T-helper 2 cell treated with Interferon-gamma antibody and Interleukin-4, amounts not matched to agents 5 μg/mL and 100 μg/mL, for 36 hours (primary cell): ENCODE measurements around the gene SLC25A26.
"Not testable (repeated sequence)": the region's sequence is repeated elsewhere in the genome, so short reads cannot be mapped to it uniquely, and the experiment has no call there.

Experiments used
- DNase-seq: peaks from one replicate; pipeline ENCODE4 v3.0.0; 2021; ENCODE audit warnings: low spot score
- H3K27ac Mint-ChIP-seq: one replicate; pipeline ENCODE4 v1.8.0; 2021; ENCODE audit warnings: mild to moderate bottlenecking, mixed read lengths
- H3K27me3 Mint-ChIP-seq: one replicate; pipeline ENCODE4 v1.8.0; 2021; ENCODE audit warnings: low read depth, mixed read lengths
- H3K36me3 Mint-ChIP-seq: one replicate; pipeline ENCODE4 v1.8.0; 2021; ENCODE audit warnings: low read depth, mixed read lengths
- H3K4me1 Mint-ChIP-seq: one replicate; pipeline ENCODE4 v1.8.0; 2021; ENCODE audit warnings: low read depth, mixed read lengths
- H3K4me3 Mint-ChIP-seq: one replicate; pipeline ENCODE4 v1.8.0; 2022; ENCODE audit warnings: mild to moderate bottlenecking, moderate library complexity, mixed read lengths
- H3K9me3 Mint-ChIP-seq: one replicate; pipeline ENCODE4 v1.8.0; 2021; ENCODE audit warnings: mixed read lengths

The SLC25A26 gene

DNA sequence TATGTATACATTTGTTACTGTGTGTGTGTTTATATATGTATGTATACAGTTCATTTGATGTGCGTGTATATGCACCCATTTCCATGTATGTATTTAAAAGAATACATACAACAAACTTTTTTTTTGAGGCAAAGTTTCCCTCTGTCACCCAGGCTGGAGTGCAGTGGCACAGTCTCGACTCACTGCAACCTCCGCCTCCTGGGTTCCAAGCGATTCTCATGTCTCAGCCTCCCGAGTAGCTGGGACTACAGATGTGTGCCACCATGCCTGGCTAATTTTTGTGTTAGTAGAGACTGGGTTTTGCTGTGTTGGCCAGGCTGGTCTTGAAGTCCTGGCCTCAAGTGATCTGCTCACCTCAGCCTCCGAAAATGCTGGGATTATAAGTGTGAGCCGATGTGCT, 78.3 kb downstream of the SLC25A26 start:
- not testable (repeated sequence) for DNase-seq, H3K27me3 Mint-ChIP-seq, H3K9me3 Mint-ChIP-seq, H3K27ac Mint-ChIP-seq, H3K4me3 Mint-ChIP-seq
- H3K36me3 Mint-ChIP-seq: peaks cover 10% of the 10 kb centered on the region
- H3K4me1 Mint-ChIP-seq: peaks cover 44% of the 10 kb centered on the region

DNA sequence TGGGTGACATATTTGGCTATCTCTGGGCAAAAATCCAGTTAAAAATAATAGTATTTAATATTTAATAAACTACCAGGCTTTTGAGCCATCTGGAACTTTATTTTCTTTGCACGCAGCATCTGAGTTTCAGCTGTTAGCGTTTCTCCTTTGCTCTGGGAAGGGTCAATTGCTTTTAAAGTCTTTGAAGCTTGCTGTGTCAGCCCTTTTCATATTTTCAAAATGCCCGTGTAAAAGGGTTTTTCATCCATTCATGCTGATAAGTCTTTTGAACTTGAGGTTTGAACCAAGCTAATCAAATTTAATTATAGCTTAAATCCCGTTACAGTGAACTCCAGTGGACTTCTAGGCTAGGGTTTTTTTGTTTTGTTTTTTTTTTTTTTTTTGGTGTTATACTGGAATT, 79.1 kb downstream of the SLC25A26 start:
- Mint-ChIP-seq H3K4me3 (no peak overlapping the region), H3K9me3 (no peaks in the 10 kb centered on the region), H3K27me3 (no peaks in the 10 kb centered on the region), H3K4me1 (peaks cover 51% of the 10 kb centered on the region), H3K36me3 (peaks cover 10% of the 10 kb centered on the region), H3K27ac (no peak overlapping the region)
- no peak for DNase-seq

DNA sequence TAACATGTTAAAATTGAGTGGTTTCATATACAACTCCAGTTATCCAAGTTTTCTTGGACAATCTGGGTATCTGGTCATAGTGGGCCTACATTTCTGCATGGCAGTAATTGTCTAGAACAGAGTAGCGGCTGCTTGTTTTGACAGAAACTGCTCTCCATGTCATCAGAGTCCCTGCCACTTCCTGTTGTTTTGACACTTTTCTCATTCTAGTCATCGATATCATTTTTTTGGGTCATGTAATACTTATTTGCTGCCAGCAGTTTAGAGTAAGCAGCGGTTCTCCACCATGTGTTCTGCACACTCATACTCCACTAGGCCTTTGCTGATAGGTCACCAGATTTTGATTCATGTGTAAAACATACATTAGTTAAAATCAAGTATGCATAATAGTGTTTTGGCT, 81.5 kb downstream of the SLC25A26 start:
- peaks cover 17% of the 10 kb centered on the region for H3K36me3 Mint-ChIP-seq
- DNase-seq: peak; percentile 37
- H3K9me3 Mint-ChIP-seq: no peaks in the 10 kb centered on the region
- peaks cover 65% of the 10 kb centered on the region for H3K4me1 Mint-ChIP-seq
- peak overlapping the region; percentile 93 for H3K27ac Mint-ChIP-seq
- peak overlapping the region; percentile 63 for H3K4me3 Mint-ChIP-seq
- H3K27me3 Mint-ChIP-seq: no peaks in the 10 kb centered on the region

DNA sequence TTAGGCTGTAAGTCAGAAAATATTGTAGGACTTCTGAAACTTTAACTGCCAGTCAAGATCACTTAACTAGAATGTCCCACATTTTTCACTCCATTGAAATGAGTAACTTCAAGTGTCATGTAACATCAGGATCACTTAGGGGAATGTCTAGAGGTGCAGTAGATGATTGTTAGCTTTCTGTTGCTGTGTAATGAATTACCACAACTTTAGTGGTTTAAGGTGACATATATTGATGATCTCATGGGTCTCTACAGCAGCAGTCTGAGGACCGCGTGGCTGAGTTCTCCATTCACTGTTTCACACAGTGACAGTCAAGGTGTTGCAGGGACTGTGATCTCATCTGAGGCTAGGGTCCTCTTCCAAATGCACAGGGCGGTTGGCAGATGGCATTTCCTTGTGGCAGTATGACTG, 82.7 kb downstream of the SLC25A26 start:
- Mint-ChIP-seq H3K27ac (peak overlapping the region; percentile 93), H3K4me1 (peaks cover 58% of the 10 kb centered on the region), H3K36me3 (peaks cover 17% of the 10 kb centered on the region), H3K9me3 (no peaks in the 10 kb centered on the region), H3K4me3 (peak overlapping the region; percentile 7), H3K27me3 (no peaks in the 10 kb centered on the region)
- DNase-seq: peak; percentile 22

DNA sequence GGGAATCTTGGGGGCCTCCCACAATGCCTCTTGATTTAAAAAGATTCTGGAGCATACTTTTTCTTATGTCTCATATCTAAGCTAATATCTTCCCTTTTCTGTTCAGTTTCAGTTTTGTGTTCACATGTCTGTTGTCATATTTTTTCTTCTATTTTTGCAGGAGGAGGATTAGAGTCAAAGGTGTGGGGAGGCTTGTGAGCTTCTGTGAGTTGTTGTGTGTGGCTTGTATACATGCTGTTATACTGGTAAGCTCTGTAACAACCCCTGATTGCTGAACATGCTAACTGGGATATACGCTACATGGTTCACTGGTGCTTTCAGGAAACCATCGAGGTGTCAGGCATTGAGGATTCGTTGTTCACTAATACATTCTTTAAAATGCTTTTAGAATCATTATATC, 83.5 kb downstream of the SLC25A26 start:
- Mint-ChIP-seq H3K27me3 (no peaks in the 10 kb centered on the region), H3K36me3 (peaks cover 17% of the 10 kb centered on the region), H3K4me1 (peaks cover 53% of the 10 kb centered on the region), H3K9me3 (no peaks in the 10 kb centered on the region), H3K27ac (peak overlapping the region; percentile 93), H3K4me3 (peak overlapping the region; percentile 33)
- no peak for DNase-seq

DNA sequence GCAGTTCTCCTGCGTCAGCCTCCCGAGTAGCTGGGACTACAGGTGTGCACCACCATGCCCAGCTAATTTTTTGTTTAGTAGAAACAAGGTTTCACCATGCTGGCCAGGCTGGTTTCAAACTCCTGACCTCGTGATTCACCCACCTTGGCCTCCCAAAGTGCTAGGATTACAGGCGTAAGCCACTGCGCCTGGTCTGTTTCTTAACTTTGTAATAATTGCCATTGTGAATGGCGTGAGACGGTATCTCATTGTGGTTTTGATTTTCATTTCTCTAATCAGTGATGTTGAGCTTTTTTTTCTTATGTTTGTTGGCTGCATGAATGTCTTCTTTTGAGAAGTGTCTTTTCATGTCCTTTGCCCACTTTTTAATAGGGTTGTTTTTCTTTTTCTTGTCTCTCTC, 85.3 kb downstream of the SLC25A26 start:
- H3K27me3 Mint-ChIP-seq, H3K27ac Mint-ChIP-seq: not testable (repeated sequence)
- H3K36me3 Mint-ChIP-seq: peaks cover 17% of the 10 kb centered on the region

DNA sequence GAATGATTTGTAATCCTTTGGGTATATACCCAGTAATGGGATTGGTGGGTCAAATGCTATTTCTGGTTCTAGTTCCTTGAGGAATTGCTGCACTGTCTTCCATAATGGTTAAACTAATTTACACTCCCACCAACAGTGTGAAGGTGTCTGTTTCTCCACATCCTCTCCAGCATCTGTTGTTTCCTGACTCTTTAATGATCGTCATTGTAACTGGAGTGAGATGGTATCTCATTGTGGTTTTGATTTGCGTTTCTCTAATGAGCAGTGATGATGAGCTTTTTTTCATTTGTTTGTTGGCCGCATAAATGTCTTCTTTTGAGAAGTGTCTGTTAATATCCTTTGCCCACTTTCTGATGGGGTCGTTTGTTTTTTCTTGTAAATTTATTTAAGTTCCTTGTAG, 86.2 kb downstream of the SLC25A26 start:
- Mint-ChIP-seq H3K36me3 (peaks cover 17% of the 10 kb centered on the region), H3K4me3 (peak overlapping the region; percentile 1), H3K4me1 (peaks cover 45% of the 10 kb centered on the region)
- DNase-seq, H3K27me3 Mint-ChIP-seq, H3K9me3 Mint-ChIP-seq, H3K27ac Mint-ChIP-seq: not testable (repeated sequence)

More for the DNA sequence above, 85.3 kb downstream of the SLC25A26 start:
- not testable (repeated sequence) for H3K9me3 Mint-ChIP-seq, H3K4me3 Mint-ChIP-seq, DNase-seq
- H3K4me1 Mint-ChIP-seq: peaks cover 51% of the 10 kb centered on the region

DNA sequence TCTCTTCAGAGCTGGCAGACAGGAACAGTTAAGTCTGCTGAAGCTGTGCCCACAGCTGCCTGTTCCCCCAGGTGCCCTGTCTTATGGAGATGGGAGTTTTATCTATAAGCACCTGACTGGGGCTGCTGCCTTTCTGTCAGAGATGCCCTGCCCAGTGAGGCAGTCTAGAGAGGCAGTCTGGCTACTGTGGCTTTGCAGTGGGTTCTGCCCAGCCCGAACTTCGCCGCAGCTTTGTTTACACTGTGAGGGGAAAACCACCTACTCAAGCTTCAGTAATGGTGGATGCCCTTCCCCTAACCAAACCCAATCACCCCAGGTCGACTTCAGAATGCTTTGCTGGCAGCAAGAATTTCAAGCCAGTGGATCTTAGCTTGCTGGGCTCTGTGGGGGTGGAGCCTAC, 91.2 kb downstream of the SLC25A26 start:
- no peaks in the 10 kb centered on the region for H3K27me3 Mint-ChIP-seq
- no peak overlapping the region for H3K27ac Mint-ChIP-seq
- peaks cover 5% of the 10 kb centered on the region for H3K9me3 Mint-ChIP-seq
- peaks cover 11% of the 10 kb centered on the region for H3K36me3 Mint-ChIP-seq
- H3K4me3 Mint-ChIP-seq: no peak overlapping the region
- H3K4me1 Mint-ChIP-seq: peaks cover 10% of the 10 kb centered on the region
- DNase-seq: no peak

DNA sequence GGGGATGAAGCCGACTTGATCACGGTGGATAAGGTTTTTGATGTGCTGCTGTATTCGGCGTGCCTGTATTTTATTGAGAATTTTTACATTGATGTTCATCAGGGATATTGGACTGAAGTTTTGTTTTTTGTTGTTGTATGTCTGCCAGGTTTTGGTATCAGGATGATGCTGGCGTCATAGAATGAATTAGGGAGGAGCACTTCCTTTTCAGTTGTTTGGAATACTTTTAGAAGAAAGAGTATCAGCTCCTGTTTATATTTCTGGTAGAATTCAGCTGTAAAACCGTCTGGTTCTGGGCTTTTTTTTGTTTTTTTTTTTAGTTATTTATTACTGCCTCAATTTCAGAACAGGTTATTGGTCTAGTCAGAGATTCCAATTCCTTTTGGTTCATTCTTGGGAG, 93.7 kb downstream of the SLC25A26 start:
- H3K9me3 Mint-ChIP-seq: peaks cover 5% of the 10 kb centered on the region
- peaks cover 10% of the 10 kb centered on the region for H3K36me3 Mint-ChIP-seq
- no peak for DNase-seq
- H3K4me1 Mint-ChIP-seq: peaks cover 5% of the 10 kb centered on the region
- no peak overlapping the region for H3K27ac Mint-ChIP-seq
- no peaks in the 10 kb centered on the region for H3K27me3 Mint-ChIP-seq
- no peak overlapping the region for H3K4me3 Mint-ChIP-seq

DNA sequence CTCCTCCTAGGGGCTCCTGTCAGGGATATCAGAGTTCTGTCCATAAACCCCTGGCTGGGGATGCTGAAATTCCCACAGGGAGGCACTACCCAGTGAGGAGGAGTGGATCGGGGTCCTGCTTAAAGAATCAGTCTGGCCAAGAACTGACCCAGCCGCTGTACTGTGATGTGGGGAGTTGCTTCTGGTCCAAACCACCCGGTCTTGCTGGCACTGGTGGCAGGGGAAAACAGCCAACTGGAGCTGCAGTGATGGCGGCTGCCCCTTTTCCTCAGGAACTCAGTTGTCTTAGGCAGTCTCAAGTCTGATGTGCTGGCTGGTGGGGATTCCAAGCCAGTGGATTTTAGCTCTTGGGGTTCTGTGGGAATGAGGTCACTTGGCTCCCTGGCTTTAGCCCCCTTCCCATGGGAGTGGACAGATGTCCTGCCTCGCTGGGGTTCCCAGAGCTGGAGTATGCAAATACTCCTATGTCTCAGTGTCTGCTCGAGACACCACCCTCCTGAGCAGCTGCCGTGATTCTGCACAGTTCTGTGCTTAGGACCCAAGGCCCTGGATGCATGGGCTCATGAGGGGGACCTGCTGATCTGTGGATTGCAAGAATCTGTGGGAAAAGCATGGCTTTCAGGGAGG, 97.1 kb downstream of the SLC25A26 start:
- no peak for DNase-seq
- H3K4me3 Mint-ChIP-seq: no peak overlapping the region
- H3K27ac Mint-ChIP-seq: no peak overlapping the region
- no peaks in the 10 kb centered on the region for H3K27me3 Mint-ChIP-seq
- peaks cover 9% of the 10 kb centered on the region for H3K4me1 Mint-ChIP-seq
- peaks cover 8% of the 10 kb centered on the region for H3K36me3 Mint-ChIP-seq
- peaks cover 5% of the 10 kb centered on the region for H3K9me3 Mint-ChIP-seq

DNA sequence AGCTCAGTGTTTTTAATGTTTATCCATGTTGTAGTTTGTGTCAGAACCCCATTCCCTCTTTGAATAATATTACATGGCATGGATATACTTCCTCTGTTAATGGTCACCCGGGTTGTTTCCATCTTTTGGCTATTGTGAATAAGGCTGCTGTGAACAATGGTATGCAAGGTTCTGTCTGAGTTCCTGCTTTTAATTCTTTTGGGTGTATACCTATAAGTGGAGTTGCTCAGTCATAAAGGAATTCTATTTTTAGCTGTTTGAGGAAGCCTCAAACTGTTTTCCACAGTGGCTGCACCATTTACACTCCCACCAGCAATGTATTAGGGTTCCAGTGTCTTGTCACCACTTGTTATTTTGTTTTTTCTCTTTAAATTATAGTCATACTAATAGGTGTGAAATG, 99.6 kb downstream of the SLC25A26 start:
- Mint-ChIP-seq H3K4me1 (peaks cover 4% of the 10 kb centered on the region), H3K27me3 (no peaks in the 10 kb centered on the region), H3K9me3 (peaks cover under 1% of the 10 kb centered on the region), H3K4me3 (no peak overlapping the region), H3K36me3 (no peaks in the 10 kb centered on the region), H3K27ac (no peak overlapping the region)
- no peak for DNase-seq

DNA sequence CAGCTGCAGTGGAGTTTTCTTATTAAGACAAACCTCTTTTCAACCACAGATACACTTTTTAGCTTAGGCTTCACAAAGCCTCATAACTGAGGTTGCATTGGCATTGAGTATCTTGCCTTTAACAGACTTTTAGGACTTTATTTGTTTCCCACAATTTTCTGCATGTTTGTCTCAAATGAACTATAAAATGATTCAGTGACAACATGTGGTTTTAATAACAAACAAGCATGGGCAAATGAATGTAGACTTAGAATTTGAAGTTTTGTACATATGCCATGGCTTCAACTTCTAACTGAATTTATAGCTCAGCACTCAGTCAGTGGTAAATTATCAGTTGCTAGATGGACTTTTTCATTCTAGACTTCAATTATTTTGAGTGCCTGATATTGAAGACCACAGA, 101.6 kb downstream of the SLC25A26 start:
- DNase-seq: no peak
- H3K4me3 Mint-ChIP-seq: no peak overlapping the region
- H3K27ac Mint-ChIP-seq: no peak overlapping the region
- H3K36me3 Mint-ChIP-seq: no peaks in the 10 kb centered on the region
- no peaks in the 10 kb centered on the region for H3K9me3 Mint-ChIP-seq
- peaks cover 6% of the 10 kb centered on the region for H3K4me1 Mint-ChIP-seq
- H3K27me3 Mint-ChIP-seq: no peaks in the 10 kb centered on the region

DNA sequence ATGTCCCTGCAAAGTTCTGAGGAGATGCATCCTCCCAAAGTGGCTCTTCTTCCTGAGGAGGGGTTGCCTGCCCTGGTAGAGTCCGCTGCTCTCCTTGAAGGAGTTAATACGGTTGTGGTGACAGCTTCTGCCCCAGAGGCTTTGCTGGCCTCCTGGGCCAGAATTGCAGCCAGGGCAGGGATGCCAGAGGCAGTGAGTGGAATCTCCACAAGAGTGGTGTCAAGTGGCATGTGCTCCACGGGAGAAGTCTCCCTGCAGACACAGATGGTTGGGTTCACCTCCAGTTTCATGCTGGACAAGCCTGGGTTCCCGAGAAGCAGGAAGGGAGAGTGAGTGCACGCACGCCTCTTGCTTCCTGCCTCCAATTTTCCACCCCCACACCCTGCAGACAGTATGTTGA, 105.5 kb downstream of the SLC25A26 start:
- Mint-ChIP-seq H3K4me3 (no peak overlapping the region), H3K27ac (no peak overlapping the region), H3K27me3 (no peaks in the 10 kb centered on the region), H3K4me1 (peaks cover 1% of the 10 kb centered on the region), H3K36me3 (no peaks in the 10 kb centered on the region), H3K9me3 (no peaks in the 10 kb centered on the region)
- no peak for DNase-seq

DNA sequence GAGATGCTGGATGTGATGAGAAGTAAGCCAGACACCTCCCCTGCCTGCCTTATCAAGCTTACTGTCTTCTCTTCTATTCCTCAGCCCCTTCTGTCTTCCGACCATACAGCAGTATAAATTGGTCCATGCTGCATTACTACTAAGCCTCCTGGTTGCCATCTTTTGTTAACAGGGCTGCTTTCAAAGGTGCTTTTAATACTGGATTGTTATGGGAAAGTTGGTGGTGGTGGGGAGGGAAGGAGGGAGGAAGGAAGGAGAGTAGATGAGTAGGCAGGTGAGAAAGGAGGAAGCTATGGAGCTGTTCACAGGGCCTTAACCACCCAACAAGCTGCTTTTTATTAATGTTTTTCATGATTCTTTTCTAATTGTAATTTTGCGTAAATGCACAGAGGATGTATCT, 114.9 kb downstream of the SLC25A26 start:
- no peak overlapping the region for H3K4me3 Mint-ChIP-seq
- no peak overlapping the region for H3K27ac Mint-ChIP-seq
- no peaks in the 10 kb centered on the region for H3K27me3 Mint-ChIP-seq
- H3K4me1 Mint-ChIP-seq: peaks cover 3% of the 10 kb centered on the region
- no peak for DNase-seq
- no peaks in the 10 kb centered on the region for H3K36me3 Mint-ChIP-seq
- no peaks in the 10 kb centered on the region for H3K9me3 Mint-ChIP-seq

DNA sequence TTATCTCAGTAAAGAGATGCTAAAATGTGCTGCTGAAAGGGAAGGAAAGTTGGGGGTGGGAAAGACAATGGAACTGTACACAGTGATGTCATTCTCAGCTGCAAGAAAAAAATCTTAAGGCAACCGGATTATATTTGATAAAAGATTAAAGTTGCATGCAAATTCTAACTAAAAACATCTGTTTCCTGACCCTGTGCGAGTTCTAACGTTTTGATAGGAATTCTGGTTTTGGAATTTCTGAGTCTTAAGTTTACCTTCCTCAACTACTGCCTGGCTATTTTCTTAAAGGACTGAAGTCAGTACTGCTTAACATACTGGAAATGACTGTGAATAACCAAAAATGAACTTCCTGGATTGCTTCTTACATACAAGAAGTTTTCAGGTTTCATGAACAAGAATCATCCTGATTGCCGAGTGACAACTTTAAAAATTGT, 115.5 kb downstream of the SLC25A26 start:
- Mint-ChIP-seq H3K27me3 (no peaks in the 10 kb centered on the region), H3K9me3 (no peaks in the 10 kb centered on the region), H3K36me3 (no peaks in the 10 kb centered on the region), H3K27ac (no peak overlapping the region), H3K4me1 (peaks cover 3% of the 10 kb centered on the region), H3K4me3 (no peak overlapping the region)
- DNase-seq: no peak
